Stimulated activated CD8-positive, alpha-beta memory T cell treated with anti-CD3 and anti-CD28 coated beads, Interleukin-15, amount 100 ng/mL, for 24 hours (primary cell): ENCODE results near the gene SRGAP2C.
"Not testable (repeated sequence)": the region's sequence is repeated elsewhere in the genome, so short reads cannot be mapped to it uniquely, and the experiment has no call there.

ENCODE experiments used
- DNase-seq: peaks from one replicate; pipeline ENCODE4 v3.0.0-alpha.2; 2020; ENCODE audit warnings: low read depth

The SRGAP2C gene

GRCh38 chr1:121186191-121186590, 1.4 kb downstream of the SRGAP2C start:
- not testable (repeated sequence) for DNase-seq

GRCh38 chr1:121187914-121188313, 3.1 kb downstream of the SRGAP2C start:
- not testable (repeated sequence) for DNase-seq

- DNase-seq = not testable (repeated sequence)
Observed at GRCh38 chr1:121192512-121192911, 7.7 kb downstream of the SRGAP2C start.

- DNase-seq = not testable (repeated sequence)
Observed at GRCh38 chr1:121197095-121197882, 12.5 kb downstream of the SRGAP2C start.

GRCh38 chr1:121199763-121200162, 15.0 kb downstream of the SRGAP2C start:
- not testable (repeated sequence) for DNase-seq

GRCh38 chr1:121200232-121200631, 15.5 kb downstream of the SRGAP2C start:
- not testable (repeated sequence) for DNase-seq

GRCh38 chr1:121200985-121201981, 16.5 kb downstream of the SRGAP2C start:
- not testable (repeated sequence) for DNase-seq

- not testable (repeated sequence) for DNase-seq
Observed at GRCh38 chr1:121202986-121203385, 18.2 kb downstream of the SRGAP2C start.

- not testable (repeated sequence) for DNase-seq
Observed at GRCh38 chr1:121205786-121206711, 21.3 kb downstream of the SRGAP2C start.

GRCh38 chr1:121207328-121207727, 22.6 kb downstream of the SRGAP2C start:
- DNase-seq = not testable (repeated sequence)

- DNase-seq = not testable (repeated sequence)
Observed at GRCh38 chr1:121208375-121208774, 23.6 kb downstream of the SRGAP2C start.

GRCh38 chr1:121210778-121211177, 26.0 kb downstream of the SRGAP2C start:
- DNase-seq = not testable (repeated sequence)

- DNase-seq = not testable (repeated sequence)
Observed at GRCh38 chr1:121213491-121213890, 28.7 kb downstream of the SRGAP2C start.

GRCh38 chr1:121214544-121215156, 29.9 kb downstream of the SRGAP2C start:
- not testable (repeated sequence) for DNase-seq

- DNase-seq = not testable (repeated sequence)
Observed at GRCh38 chr1:121215699-121216417, 31.1 kb downstream of the SRGAP2C start.

GRCh38 chr1:121216676-121217075, 31.9 kb downstream of the SRGAP2C start:
- not testable (repeated sequence) for DNase-seq

GRCh38 chr1:121221770-121222169, 37.0 kb downstream of the SRGAP2C start:
- DNase-seq = not testable (repeated sequence)

- DNase-seq = not testable (repeated sequence)
Observed at GRCh38 chr1:121224714-121225113, 39.9 kb downstream of the SRGAP2C start.

GRCh38 chr1:121226295-121226904, 41.6 kb downstream of the SRGAP2C start:
- DNase-seq = not testable (repeated sequence)

GRCh38 chr1:121226925-121227324, 42.1 kb downstream of the SRGAP2C start:
- not testable (repeated sequence) for DNase-seq
